Epithelial cell of esophagus (primary cell): ENCODE measurements around the gene KRTAP10-7.
"Not testable (repeated sequence)": the region's sequence is repeated elsewhere in the genome, so short reads cannot be mapped to it uniquely, and the experiment has no call there.

Experiments
- DNase-seq: peaks from one replicate; pipeline ENCODE4 v3.0.0; 2010; ENCODE audit warnings: low read depth
- H3K4me3 ChIP-seq: 2 replicates; pipeline ENCODE4 v1.5.1; 2011; ENCODE audit warnings: mild to moderate bottlenecking, low read length, control low read depth
- CTCF ChIP-seq: IDR thresholded peaks from 2 replicates; pipeline ENCODE4 v1.5.1; 2011; ENCODE audit warnings: low read depth, mild to moderate bottlenecking, low read length, control low read depth, inconsistent platforms; ENCODE audit not compliant: insufficient read depth; ENCODE audit errors: missing control alignments

Gene KRTAP10-7

GRCh38 chr21:44632067-44632466, 31.7 kb downstream of the KRTAP10-7 start:
- no peak for TF ChIP-seq CTCF
- no peak overlapping the region for H3K4me3 ChIP-seq
- DNase-seq, result no peak

GRCh38 chr21:44636209-44637017, 36.0 kb downstream of the KRTAP10-7 start:
- no peak overlapping the region for H3K4me3 ChIP-seq
- TF ChIP-seq CTCF, result no peak
- no peak for DNase-seq

- H3K4me3 ChIP-seq, result no peak within 1 kb of the TSS
Observed at GRCh38 chr21:44637018-44637850, 36.8 kb downstream of the KRTAP10-7 start, which contains the start of gene KRTAP10-10. KRTAP10-10 (plus strand) TSS chr21:44637356; CDS start chr21:44637418, 62 bp downstream.

GRCh38 chr21:44637851-44638348, 37.5 kb downstream of the KRTAP10-7 start:
- DNase-seq, H3K4me3 ChIP-seq: not testable (repeated sequence)

More at GRCh38 chr21:44637018-44637850, 36.8 kb downstream of the KRTAP10-7 start, which contains the start of gene KRTAP10-10:
- no peak for TF ChIP-seq CTCF
- DNase-seq, result no peak

GRCh38 chr21:44638506-44639330, 38.3 kb downstream of the KRTAP10-7 start:
- H3K4me3 ChIP-seq, DNase-seq: not testable (repeated sequence)

GRCh38 chr21:44639331-44639655, 38.9 kb downstream of the KRTAP10-7 start:
- no peak for DNase-seq
- H3K4me3 ChIP-seq, result no peak overlapping the region
- no peak for TF ChIP-seq CTCF

GRCh38 chr21:44640761-44641160, 40.4 kb downstream of the KRTAP10-7 start:
- DNase-seq, result no peak
- TF ChIP-seq CTCF, result no peak
- no peak overlapping the region for H3K4me3 ChIP-seq
